Activated T-helper 1 cell treated with anti-CD3 and anti-CD28 coated beads, Interleukin-12 subunit alpha, Interleukin-12 subunit beta, Interleukin-2, Interleukin-4 antibody, amounts not matched to agents 30 ng/mL and 10 ng/mL and 1 ng/mL, durations not matched to agents 14 hours and 24 hours and 36 hours (primary cell): Measurements from ENCODE around the gene WDR90. TPM values are rescaled to one million over a fixed set of nuclear protein-coding genes. Genes with fewer than 3 reads are reported as not detected.

Source experiments
- DNase-seq: peaks from one replicate; pipeline ENCODE4 v3.0.0; 2021; ENCODE audit warnings: low spot score
- H3K27ac Mint-ChIP-seq: one replicate; pipeline ENCODE4 v1.8.0; 2021; ENCODE audit warnings: mild to moderate bottlenecking, mixed read lengths
- H3K27me3 Mint-ChIP-seq: one replicate; pipeline ENCODE4 v1.8.0; 2022; ENCODE audit warnings: mild to moderate bottlenecking, moderate library complexity, mixed read lengths; ENCODE audit not compliant: insufficient read depth
- H3K36me3 Mint-ChIP-seq: one replicate; pipeline ENCODE4 v1.8.0; 2021; ENCODE audit warnings: low read depth, mixed read lengths
- H3K4me1 Mint-ChIP-seq: one replicate; pipeline ENCODE4 v1.8.0; 2021; ENCODE audit warnings: low read depth, mixed read lengths
- H3K4me3 Mint-ChIP-seq: one replicate; pipeline ENCODE4 v1.8.0; 2021; ENCODE audit warnings: mild to moderate bottlenecking, moderate library complexity, mixed read lengths
- H3K9me3 Mint-ChIP-seq: one replicate; pipeline ENCODE4 v1.8.0; 2021; ENCODE audit warnings: mixed read lengths
- intact Hi-C: fragments of 100-400 bp; cut with micrococcal nuclease; formaldehyde crosslinking; loops from one replicate; pipeline ENCODE4 v1.15.1; 2024
- total RNA-seq: library from RNA; stranded (reverse); gene quantifications from 2 replicates; pipeline ENCODE4 v1.2.3, GENCODE V29; 2022

Gene WDR90
- total RNA-seq, 1 donor from 2014 or later: 82.3 TPM

GRCh38 chr16:649631-650030 is 466 bp downstream of the WDR90 start:
- H3K27ac Mint-ChIP-seq: peak overlapping the region; percentile 44
- DNase-seq: no peak
- H3K9me3 Mint-ChIP-seq: no peaks in the 10 kb centered on the region
- no peaks in the 10 kb centered on the region for H3K4me1 Mint-ChIP-seq
- intact Hi-C loops: loop anchor here (1.0 kb wide), 5 partner anchors 8 to 35 kb away; partner anchors contain the start of genes JMJD8, MCRIP2 and METTL26
- no peaks in the 10 kb centered on the region for H3K27me3 Mint-ChIP-seq
- peaks cover under 1% of the 10 kb centered on the region for H3K36me3 Mint-ChIP-seq
- peak overlapping the region; percentile 77 for H3K4me3 Mint-ChIP-seq

- Mint-ChIP-seq H3K27me3 (no peaks in the 10 kb centered on the region), H3K9me3 (no peaks in the 10 kb centered on the region), H3K4me3 (peak overlapping the region; percentile 33), H3K27ac (no peak overlapping the region), H3K36me3 (no peaks in the 10 kb centered on the region), H3K4me1 (no peaks in the 10 kb centered on the region)
- DNase-seq: no peak
- intact Hi-C loops: no loop called here
Measured at GRCh38 chr16:651844-652243, 2.7 kb downstream of the WDR90 start.

- DNase-seq: no peak
- no peaks in the 10 kb centered on the region for H3K9me3 Mint-ChIP-seq
- H3K4me1 Mint-ChIP-seq: no peaks in the 10 kb centered on the region
- H3K27ac Mint-ChIP-seq: no peak overlapping the region
- intact Hi-C loops: no loop called here
- no peaks in the 10 kb centered on the region for H3K36me3 Mint-ChIP-seq
- no peaks in the 10 kb centered on the region for H3K27me3 Mint-ChIP-seq
- no peak overlapping the region for H3K4me3 Mint-ChIP-seq
Measured at GRCh38 chr16:652454-653305, 3.5 kb downstream of the WDR90 start.

GRCh38 chr16:654034-654433 is 4.9 kb downstream of the WDR90 start:
- H3K4me1 Mint-ChIP-seq: no peaks in the 10 kb centered on the region
- intact Hi-C loops: no loop called here
- no peaks in the 10 kb centered on the region for H3K9me3 Mint-ChIP-seq
- H3K27me3 Mint-ChIP-seq: no peaks in the 10 kb centered on the region
- H3K36me3 Mint-ChIP-seq: no peaks in the 10 kb centered on the region
- H3K4me3 Mint-ChIP-seq: no peak overlapping the region
- H3K27ac Mint-ChIP-seq: no peak overlapping the region
- DNase-seq: no peak

- intact Hi-C loops: no loop called here
- Mint-ChIP-seq H3K9me3 (no peaks in the 10 kb centered on the region), H3K36me3 (no peaks in the 10 kb centered on the region), H3K27me3 (no peaks in the 10 kb centered on the region), H3K27ac (no peak overlapping the region), H3K4me1 (no peaks in the 10 kb centered on the region), H3K4me3 (no peak overlapping the region)
- no peak for DNase-seq
Measured at GRCh38 chr16:657487-657886, 8.3 kb downstream of the WDR90 start.

GRCh38 chr16:658679-659571 is 9.8 kb downstream of the WDR90 start:
- Mint-ChIP-seq H3K36me3 (no peaks in the 10 kb centered on the region), H3K4me1 (no peaks in the 10 kb centered on the region), H3K27me3 (no peaks in the 10 kb centered on the region), H3K4me3 (no peak overlapping the region), H3K9me3 (no peaks in the 10 kb centered on the region), H3K27ac (no peak overlapping the region)
- DNase-seq: no peak
- intact Hi-C loops: no loop called here

GRCh38 chr16:659618-660017 is 10.5 kb downstream of the WDR90 start:
- H3K27me3 Mint-ChIP-seq: no peaks in the 10 kb centered on the region
- intact Hi-C loops: loop anchor here (1.0 to 2.0 kb wide), 5 partner anchors 10 to 71 kb away; partner anchors contain the start of genes MCRIP2 and WDR90
- H3K27ac Mint-ChIP-seq: no peak overlapping the region
- H3K9me3 Mint-ChIP-seq: no peaks in the 10 kb centered on the region
- no peak for DNase-seq
- no peaks in the 10 kb centered on the region for H3K4me1 Mint-ChIP-seq
- no peak overlapping the region for H3K4me3 Mint-ChIP-seq
- no peaks in the 10 kb centered on the region for H3K36me3 Mint-ChIP-seq

GRCh38 chr16:660132-660458 is 10.9 kb downstream of the WDR90 start:
- no peak for DNase-seq
- intact Hi-C loops: loop anchor here (1.0 to 2.0 kb wide), 5 partner anchors 11 to 71 kb away; partner anchors contain the start of genes MCRIP2 and WDR90
- H3K36me3 Mint-ChIP-seq: no peaks in the 10 kb centered on the region
- no peaks in the 10 kb centered on the region for H3K9me3 Mint-ChIP-seq
- H3K4me1 Mint-ChIP-seq: no peaks in the 10 kb centered on the region
- H3K27ac Mint-ChIP-seq: no peak overlapping the region
- H3K27me3 Mint-ChIP-seq: no peaks in the 10 kb centered on the region
- no peak overlapping the region for H3K4me3 Mint-ChIP-seq

- H3K9me3 Mint-ChIP-seq: no peaks in the 10 kb centered on the region
- H3K27ac Mint-ChIP-seq: no peak overlapping the region
- peak; percentile 53 for DNase-seq
- H3K4me3 Mint-ChIP-seq: peak overlapping the region; percentile 5
- no peaks in the 10 kb centered on the region for H3K27me3 Mint-ChIP-seq
- no peaks in the 10 kb centered on the region for H3K4me1 Mint-ChIP-seq
- intact Hi-C loops: loop anchor here (1.0 to 2.0 kb wide), 5 partner anchors 11 to 72 kb away; partner anchors contain the start of genes MCRIP2 and WDR90
- no peaks in the 10 kb centered on the region for H3K36me3 Mint-ChIP-seq
Measured at GRCh38 chr16:660459-661183, 11.5 kb downstream of the WDR90 start.

GRCh38 chr16:661184-661821 is 12.1 kb downstream of the WDR90 start:
- Mint-ChIP-seq H3K9me3 (no peaks in the 10 kb centered on the region), H3K27ac (no peak overlapping the region), H3K4me3 (peak overlapping the region; percentile 5), H3K4me1 (no peaks in the 10 kb centered on the region), H3K27me3 (no peaks in the 10 kb centered on the region), H3K36me3 (no peaks in the 10 kb centered on the region)
- DNase-seq: no peak
- intact Hi-C loops: loop anchor here (2.0 kb wide), 1 partner anchor 73 kb away; no protein-coding TSS in a partner anchor

GRCh38 chr16:662095-662494 is 12.9 kb downstream of the WDR90 start:
- Mint-ChIP-seq H3K27me3 (no peaks in the 10 kb centered on the region), H3K9me3 (no peaks in the 10 kb centered on the region), H3K27ac (no peak overlapping the region), H3K4me1 (no peaks in the 10 kb centered on the region), H3K4me3 (no peak overlapping the region), H3K36me3 (no peaks in the 10 kb centered on the region)
- intact Hi-C loops: no loop called here
- DNase-seq: no peak

- H3K9me3 Mint-ChIP-seq: no peaks in the 10 kb centered on the region
- no peaks in the 10 kb centered on the region for H3K36me3 Mint-ChIP-seq
- H3K4me1 Mint-ChIP-seq: peaks cover 2% of the 10 kb centered on the region
- intact Hi-C loops: no loop called here
- H3K27ac Mint-ChIP-seq: peak overlapping the region; percentile 5
- DNase-seq: no peak
- no peaks in the 10 kb centered on the region for H3K27me3 Mint-ChIP-seq
- H3K4me3 Mint-ChIP-seq: no peak overlapping the region
Measured at GRCh38 chr16:662597-662996, 13.4 kb downstream of the WDR90 start.
